LHCN-M2 (cell line): ENCODE data around the gene SV2A. TPM values are rescaled to one million over a fixed set of nuclear protein-coding genes. Genes with fewer than 3 reads are reported as not detected.
"Not testable (repeated sequence)": the region's sequence is repeated elsewhere in the genome, so short reads cannot be mapped to it uniquely, and the experiment has no call there.

ENCODE experiments used
- DNase-seq: peaks from one replicate; pipeline ENCODE4 v3.0.0-alpha.2; 2012; ENCODE audit warnings: low read depth
- total RNA-seq: library from RNA; depleted of rRNA; stranded (reverse); fragments of >200 nt; gene quantifications from 2 replicates; pipeline ENCODE4 v1.2.3, GENCODE V29; 2014

SV2A gene
- total RNA-seq, 1 experiment from 2014 or later: 23.5 TPM

DNA sequence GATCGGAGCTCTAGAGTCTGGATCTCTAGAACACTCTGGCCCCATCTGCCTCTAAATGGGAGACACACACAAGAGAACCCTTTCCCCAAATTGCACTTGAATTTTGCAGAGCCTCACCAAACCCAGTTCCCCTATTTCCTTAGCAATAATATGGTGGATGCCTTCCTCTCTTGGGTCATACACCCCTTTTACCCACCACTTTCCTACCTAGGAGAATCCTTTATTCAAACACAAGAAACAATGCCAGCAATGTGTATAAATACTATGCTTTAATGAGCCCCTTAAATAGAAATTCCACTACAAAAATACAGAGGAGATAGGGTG is 10.7 kb upstream of the SV2A start:
- DNase-seq: no peak

GRCh38 chr1:149927563-149928400 is 10.1 kb upstream of the SV2A start, which contains the start of gene SF3B4:
SF3B4 (minus strand) TSS chr1:149927803; CDS start chr1:149927759, 44 bp downstream.
- DNase-seq: peak; percentile 89

DNA sequence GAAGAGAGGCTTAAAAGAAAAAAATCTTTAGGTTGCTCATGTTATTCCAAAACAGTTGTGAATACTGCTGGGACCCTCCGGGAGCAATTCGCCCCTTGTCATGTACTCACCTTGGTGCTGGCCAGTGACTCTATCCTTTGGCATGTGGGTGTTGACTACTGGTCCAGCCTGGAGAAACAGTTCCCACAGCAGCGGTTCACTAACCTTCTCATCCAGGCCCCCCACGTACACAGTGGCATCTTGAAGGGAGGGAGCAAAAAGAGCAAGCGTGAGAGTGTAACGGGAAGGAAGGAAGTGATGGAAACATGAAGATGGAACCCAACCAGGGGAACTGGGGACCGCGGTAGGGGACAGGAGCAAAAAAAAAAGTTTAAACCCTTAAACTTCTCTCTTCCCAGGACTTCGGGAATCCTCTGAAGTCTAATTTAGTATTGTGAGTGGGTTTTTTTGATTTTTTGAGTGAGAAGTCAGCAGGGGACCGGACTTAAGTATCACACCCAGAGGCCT is 9.5 kb upstream of the SV2A start:
- peak; percentile 15 for DNase-seq

- DNase-seq: no peak
These were observed 8.7 kb upstream of the SV2A start for GRCh38 chr1:149926296-149926695.

GRCh38 chr1:149925751-149926150 is 8.1 kb upstream of the SV2A start:
- DNase-seq: no peak

DNA sequence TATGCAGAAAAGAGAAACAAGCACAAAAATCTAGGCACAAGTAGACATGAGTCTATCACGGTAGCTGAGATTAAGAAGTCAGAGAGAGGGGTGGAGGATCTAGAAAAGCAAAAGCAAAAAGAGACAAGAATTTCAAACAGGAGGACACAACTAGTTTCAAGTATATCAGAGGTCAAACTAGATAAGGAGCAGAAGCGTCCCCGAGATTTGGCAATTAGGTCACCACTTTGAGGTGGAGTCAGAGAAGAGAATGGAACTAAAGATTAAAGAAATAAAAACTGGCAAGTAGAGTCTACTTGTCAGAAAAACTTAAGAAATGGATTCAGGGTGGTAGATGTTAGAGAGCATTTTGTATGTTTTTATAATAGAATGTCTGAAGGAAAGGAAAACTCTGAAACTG is 7.7 kb upstream of the SV2A start:
- no peak for DNase-seq

DNA sequence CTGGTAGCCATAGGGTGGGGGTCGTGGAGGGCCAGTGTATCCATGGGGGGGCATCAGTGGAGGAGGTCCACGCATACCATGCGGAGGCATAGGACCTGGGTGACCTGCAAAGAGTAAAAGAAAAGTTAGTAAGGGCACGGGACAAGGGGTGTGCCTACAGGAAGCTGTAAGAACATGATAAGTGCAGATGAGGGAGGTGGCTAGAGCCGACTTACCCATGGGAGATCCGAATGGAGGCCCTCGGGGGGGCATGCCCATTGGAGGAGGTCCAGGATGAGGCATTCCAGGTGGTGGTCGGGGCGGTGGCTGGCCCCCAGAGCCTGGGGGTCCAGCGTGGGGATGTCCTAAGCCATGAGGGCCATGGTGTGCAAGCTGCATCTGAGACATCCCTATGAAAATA is 6.0 kb upstream of the SV2A start:
- no peak for DNase-seq

DNA sequence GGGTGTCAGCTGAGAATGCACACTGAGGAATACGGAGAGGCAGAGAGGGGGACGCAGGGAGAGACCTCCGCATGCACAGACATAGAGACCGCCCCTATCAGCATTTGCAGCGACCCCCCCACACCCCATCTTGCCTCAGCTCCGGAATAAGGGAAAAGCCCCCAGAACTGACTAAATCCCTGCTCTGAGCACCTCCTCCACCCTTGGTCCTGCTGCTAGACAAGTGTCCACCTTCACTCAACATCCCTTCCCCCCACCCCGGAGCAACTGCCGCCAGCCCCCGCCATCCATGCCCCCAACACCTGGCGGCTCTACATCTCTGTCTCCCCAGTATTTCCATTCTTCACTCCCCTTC is 769 bp downstream of the SV2A start:
- no peak for DNase-seq

DNA sequence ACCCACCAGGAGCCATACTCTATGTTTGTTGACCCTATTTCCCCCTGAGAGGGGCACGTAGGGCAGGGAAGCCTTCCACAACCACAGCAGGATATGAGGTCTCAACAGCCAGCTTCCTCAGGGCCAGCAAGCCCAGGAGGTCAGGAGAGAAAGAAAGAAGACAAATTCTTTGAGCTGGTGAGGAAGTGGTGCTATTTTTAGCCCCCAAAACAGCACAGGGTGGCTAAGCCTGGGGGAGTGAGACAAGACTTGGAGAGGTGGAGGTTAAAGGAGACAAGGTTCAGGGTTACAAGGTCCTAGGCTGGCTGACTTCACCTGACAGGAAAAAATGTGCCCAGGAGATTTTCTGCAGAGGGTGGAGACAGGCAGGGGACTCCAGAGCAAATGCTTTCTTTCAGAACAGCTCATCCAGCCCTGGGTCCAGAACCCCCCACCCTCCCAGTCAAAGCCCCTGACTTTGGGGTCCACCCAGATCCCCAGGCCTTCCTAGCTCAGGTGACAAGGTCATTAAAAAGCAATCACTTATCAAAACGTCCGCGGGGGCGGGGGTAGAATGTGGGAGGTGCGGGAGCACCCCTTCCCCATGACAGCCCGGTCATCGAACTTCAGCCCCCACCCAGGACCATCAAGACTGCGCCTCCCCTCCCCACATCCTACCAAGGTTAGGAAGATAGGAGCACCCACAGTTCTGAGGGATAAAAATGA is 1.3 kb downstream of the SV2A start:
- no peak for DNase-seq

DNA sequence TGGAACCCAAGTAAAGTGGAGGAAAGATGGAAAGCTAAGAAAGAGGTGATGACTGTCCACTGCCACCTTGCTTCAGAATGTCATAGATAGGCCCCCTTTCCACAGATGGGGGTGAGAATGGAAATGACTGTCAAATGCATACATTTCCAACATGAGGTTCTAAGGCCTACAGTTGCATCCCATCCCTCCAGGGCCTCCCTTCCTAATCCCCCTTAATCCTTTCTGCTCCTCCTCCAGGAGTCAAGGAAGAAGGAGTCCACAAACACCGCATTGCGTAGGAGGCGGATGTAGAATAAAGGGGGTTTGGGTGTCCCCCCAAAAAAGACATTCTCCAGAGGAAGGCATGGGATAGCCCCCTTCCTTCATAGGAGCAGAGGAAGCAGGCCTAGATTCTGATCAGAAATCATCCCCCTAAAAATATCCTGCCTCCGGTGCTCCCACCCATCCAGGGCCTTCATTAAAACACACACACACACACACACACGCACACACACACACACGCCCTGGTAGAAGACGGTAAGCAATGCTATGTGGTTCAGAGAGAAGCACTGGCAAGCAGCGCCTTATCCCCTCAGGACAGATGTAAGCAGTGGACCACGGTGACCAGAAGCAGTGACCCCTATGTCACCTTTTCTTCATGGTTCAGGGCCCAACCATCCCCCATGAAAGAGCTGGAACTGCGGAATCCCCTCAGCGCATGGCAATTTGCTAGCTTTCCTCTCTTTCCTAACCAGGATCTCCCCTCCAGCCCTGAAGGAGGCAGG is 2.0 kb downstream of the SV2A start:
- no peak for DNase-seq

DNA sequence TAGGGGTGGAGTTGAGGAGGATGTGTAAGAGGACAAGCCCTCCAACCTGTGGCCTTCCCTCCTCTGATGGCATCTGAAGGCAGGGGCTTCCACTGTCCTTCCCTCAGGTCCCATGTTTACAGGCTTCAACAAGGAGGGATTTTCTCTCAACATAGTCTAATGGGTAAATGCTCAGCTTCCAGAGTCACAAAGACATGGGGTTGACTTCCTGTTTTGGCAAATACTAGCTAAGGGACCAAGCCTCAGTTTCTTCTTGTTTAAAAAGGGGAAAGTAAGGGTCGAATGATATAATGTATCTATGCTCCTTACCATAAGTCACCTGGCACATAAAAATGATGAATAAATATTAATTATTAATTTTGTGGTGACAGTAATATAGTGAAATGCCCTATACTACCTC is 3.1 kb downstream of the SV2A start:
- DNase-seq: no peak

- DNase-seq: no peak
These were observed 11.0 kb downstream of the SV2A start for GRCh38 chr1:149906570-149907075.

GRCh38 chr1:149903836-149904491 is 13.7 kb downstream of the SV2A start:
- DNase-seq: no peak

- DNase-seq: peak; percentile 89
These were observed 18.0 kb downstream of the SV2A start, which contains the start of gene BOLA1 for GRCh38 chr1:149899460-149900284. BOLA1 (plus strand) TSS chr1:149899568; CDS start chr1:149900060, 492 bp downstream.

- DNase-seq: no peak
These were observed 21.1 kb downstream of the SV2A start for GRCh38 chr1:149896575-149896974.

DNA sequence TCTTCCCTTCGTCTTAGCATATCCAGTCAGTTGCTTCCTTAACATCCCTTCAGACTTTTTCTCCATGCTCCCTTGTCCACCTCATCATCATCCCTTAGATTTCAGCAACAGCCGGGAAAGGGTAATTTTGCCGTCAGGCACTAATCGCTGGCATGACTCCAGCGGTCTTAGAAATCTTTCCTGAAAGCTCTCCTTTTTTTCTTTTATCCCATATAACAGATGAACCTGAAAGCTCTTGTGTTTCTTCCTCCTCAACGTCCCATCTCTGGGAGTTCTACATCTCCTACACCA is 28.7 kb downstream of the SV2A start:
- DNase-seq: peak; percentile 57

GRCh38 chr1:149888247-149888998 is 29.2 kb downstream of the SV2A start:
- DNase-seq: peak; percentile 88

DNA sequence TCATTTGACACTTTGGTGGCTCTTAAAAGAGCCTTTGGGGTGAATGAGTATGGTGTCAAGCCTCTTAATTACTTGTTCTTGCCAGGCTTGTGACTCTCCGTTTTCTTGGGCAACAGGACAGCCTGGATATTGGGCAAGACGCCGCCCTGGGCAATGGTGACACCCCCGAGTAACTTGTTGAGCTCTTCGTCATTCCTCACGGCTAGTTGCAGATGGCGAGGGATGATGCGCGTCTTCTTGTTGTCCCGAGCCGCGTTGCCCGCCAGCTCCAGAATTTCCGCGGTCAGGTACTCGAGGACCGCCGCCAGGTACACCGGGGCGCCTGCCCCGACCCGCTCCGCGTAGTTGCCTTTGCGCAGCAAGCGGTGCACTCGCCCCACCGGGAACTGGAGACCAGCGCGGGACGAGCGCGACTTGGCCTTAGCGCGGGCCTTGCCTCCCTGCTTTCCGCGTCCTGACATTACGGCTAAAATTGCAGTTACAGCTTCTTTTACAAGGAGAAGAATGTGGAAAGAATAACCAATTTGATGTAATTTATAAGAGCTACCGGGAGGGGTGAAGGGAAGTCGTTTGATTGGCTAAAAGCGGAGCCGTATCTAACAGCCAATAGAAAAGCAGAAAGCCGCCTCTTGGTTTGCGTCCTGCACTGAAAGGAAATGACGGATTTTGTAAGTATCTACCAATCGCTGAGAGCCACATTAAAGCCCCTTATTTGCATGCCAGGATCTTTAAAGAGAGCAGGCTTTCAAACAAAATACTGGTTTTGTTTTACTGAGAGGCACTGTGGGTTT is 30.0 kb downstream of the SV2A start:
- peak; percentile 99 for DNase-seq

DNA sequence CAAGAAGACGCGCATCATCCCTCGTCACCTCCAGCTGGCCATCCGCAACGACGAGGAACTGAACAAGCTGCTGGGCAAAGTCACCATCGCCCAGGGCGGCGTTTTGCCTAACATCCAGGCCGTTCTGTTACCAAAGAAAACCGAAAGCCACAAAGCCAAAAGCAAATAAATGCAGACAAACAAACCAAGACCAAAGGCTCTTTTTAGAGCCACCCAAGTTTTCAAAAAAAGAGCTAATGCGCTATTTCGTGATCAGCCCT is 30.5 kb downstream of the SV2A start:
- not testable (repeated sequence) for DNase-seq
